Natural killer cell (primary cell): ENCODE results near the gene PRSS33. TPM values are rescaled to one million over a fixed set of nuclear protein-coding genes. Genes with fewer than 3 reads are reported as not detected.

Source experiments
- ATAC-seq, 3 donors: fragments of 150-1000 bp in 2 of 3; fragments of 200-7000 bp in 1 of 3; cut with Tn5 transposase; 1 replicate in 1 of 3; 2 replicates in 2 of 3; pipeline ENCODE4 v1.10.0; 2021; ENCODE audit warnings: mild to moderate bottlenecking in 2 of 3, moderate library complexity in 2 of 3
- DNase-seq, 2 donors: peaks; one replicate each; pipeline versions ENCODE4 v3.0.0 to v3.0.0-alpha.2; 2013 to 2021; ENCODE audit warnings: mixed read lengths in 1 of 2
- H3K27ac ChIP-seq: one replicate; pipeline ENCODE4 v1.5.1; 2013; ENCODE audit warnings: mild to moderate bottlenecking, low read length
- H3K27me3 ChIP-seq: one replicate; pipeline ENCODE4 v1.6.1; 2013; ENCODE audit warnings: low read length; ENCODE audit not compliant: control insufficient read depth, insufficient read depth
- H3K36me3 ChIP-seq: one replicate; pipeline ENCODE4 v1.6.1; 2013; ENCODE audit warnings: low read length; ENCODE audit not compliant: control insufficient read depth, insufficient read depth
- H3K4me1 ChIP-seq: one replicate; pipeline ENCODE4 v1.6.1; 2013; ENCODE audit warnings: low read length; ENCODE audit not compliant: control insufficient read depth, insufficient read depth
- H3K4me3 ChIP-seq: one replicate; pipeline ENCODE4 v1.5.1; 2013; ENCODE audit warnings: low read length
- H3K9me3 ChIP-seq: one replicate; pipeline ENCODE4 v1.6.1; 2013; ENCODE audit warnings: low read length; ENCODE audit not compliant: control insufficient read depth, insufficient read depth
- H3K27ac Mint-ChIP-seq, 2 donors: one replicate each; pipeline ENCODE4 v1.8.0; 2022; ENCODE audit warnings: mild to moderate bottlenecking in 2 of 2, mixed read lengths in 2 of 2, moderate library complexity in 1 of 2
- H3K27me3 Mint-ChIP-seq, 2 donors: one replicate each; pipeline ENCODE4 v1.8.0; 2022; ENCODE audit warnings: low read depth in 2 of 2, mixed read lengths in 2 of 2
- H3K36me3 Mint-ChIP-seq: one replicate; pipeline ENCODE4 v1.8.0; 2022; ENCODE audit warnings: mixed read lengths
- H3K4me1 Mint-ChIP-seq, 2 donors: one replicate each; pipeline ENCODE4 v1.8.0; 2022; ENCODE audit warnings: mixed read lengths in 2 of 2
- H3K4me3 Mint-ChIP-seq: one replicate; pipeline ENCODE4 v1.8.0; 2022; ENCODE audit warnings: mild to moderate bottlenecking, moderate library complexity, mixed read lengths
- H3K9me3 Mint-ChIP-seq, 2 donors: one replicate each; pipeline ENCODE4 v1.8.0; 2022; ENCODE audit warnings: mixed read lengths in 2 of 2
- CTCF ChIP-seq: fragments of 200-600 bp; IDR thresholded peaks from one replicate; pipeline ENCODE4 v1.8.0; 2022; ENCODE audit warnings: antibody characterized with exemption
- WGBS: methylation state at CpG from one replicate; pipeline ENCODE4 v1.1.7; 2013; ENCODE audit warnings: missing lambda C conversion rate; ENCODE audit not compliant: insufficient coverage; 5-methylcytosine and 5-hydroxymethylcytosine counted together
- intact Hi-C: fragments of 100-400 bp; cut with micrococcal nuclease; formaldehyde crosslinking; loops from one replicate; pipeline ENCODE4 v1.14.2; 2022
- total RNA-seq, 4 donors: library from RNA; stranded (reverse); fragments of 120-200 nt in 1 of 4; gene quantifications; one replicate each; pipeline versions ENCODE4 v1.2.3 to v1.2.4, GENCODE V29; 2013 to 2022

The PRSS33 gene
- total RNA-seq, 3 donors from 2014 or later (not counting 1 experiment from before 2014, with no cell fraction given), result 0.20 to 0.63 (median 0.54) TPM

DNA sequence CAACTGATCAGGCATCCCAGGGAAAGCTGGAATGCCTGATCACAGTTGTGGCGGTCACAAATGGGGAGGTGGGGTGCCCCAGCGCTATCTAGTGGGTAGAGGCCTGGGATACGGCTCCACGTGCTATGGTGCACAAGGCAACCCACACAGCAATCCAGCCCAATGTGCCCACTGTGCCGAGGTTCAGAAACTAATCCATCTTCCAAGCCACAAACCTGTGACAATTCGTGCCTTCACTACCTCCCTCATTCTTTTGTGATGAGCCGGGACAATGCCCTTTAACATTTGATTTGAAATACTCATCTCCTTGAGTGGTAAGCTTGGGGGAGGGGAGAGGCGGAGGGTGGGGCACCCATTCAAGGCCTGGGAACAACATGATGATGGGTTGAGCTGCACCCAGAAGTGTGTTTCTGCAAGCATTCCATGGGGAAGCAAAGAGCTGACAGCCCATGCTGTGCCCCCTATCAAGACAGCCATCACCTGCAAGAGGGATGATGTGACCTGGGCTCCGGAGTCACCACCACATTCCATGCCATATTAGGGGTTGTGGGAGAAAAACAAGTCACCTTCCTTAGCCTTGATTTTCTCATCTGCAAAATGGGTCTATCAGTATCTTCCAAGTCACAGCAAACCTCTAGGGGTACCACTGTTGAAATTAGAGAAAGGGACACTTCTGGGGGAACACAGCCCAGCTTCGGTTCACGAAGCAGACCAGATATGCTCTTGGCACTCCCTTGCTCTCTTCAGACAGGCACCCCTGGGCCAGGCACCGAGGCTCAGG is 14.0 kb downstream of the PRSS33 start:
- Histone ChIP-seq H3K36me3 (peaks cover 55% of the 10 kb centered on the region), H3K4me1 (peaks cover 37% of the 10 kb centered on the region), H3K27ac (no peak overlapping the region), H3K27me3 (no peaks in the 10 kb centered on the region), H3K4me3 (no peak overlapping the region), H3K9me3 (no peaks in the 10 kb centered on the region)
- no peak for ATAC-seq
- Mint-ChIP-seq H3K27me3 (no peaks in the 10 kb centered on the region), H3K4me1 (peaks cover 25 to 43% of the 10 kb centered on the region in 2 donors), H3K27ac (peak overlapping the region in 1 of 2 donors; percentile 77), H3K4me3 (no peak overlapping the region), H3K36me3 (peaks cover 8% of the 10 kb centered on the region), H3K9me3 (no peaks in the 10 kb centered on the region)
- intact Hi-C loops, result no loop called here
- 92% methylated on average over 10 of the region's 12 CpGs for WGBS
- peak in 1 of 2 donors; percentile 5 for DNase-seq
- TF ChIP-seq CTCF, result no peak

- ATAC-seq, result no peak
- Mint-ChIP-seq H3K4me3 (peak overlapping the region; percentile 37), H3K27me3 (no peaks in the 10 kb centered on the region), H3K36me3 (peaks cover 8% of the 10 kb centered on the region), H3K27ac (peak overlapping the region; percentile 73 to 84), H3K9me3 (no peaks in the 10 kb centered on the region), H3K4me1 (peaks cover 29 to 42% of the 10 kb centered on the region in 2 donors)
- H3K4me3 ChIP-seq, result no peak overlapping the region
- H3K9me3 ChIP-seq, result no peaks in the 10 kb centered on the region
- peaks cover 29% of the 10 kb centered on the region for H3K4me1 ChIP-seq
- TF ChIP-seq CTCF, result no peak
- no peak overlapping the region for H3K27ac ChIP-seq
- H3K27me3 ChIP-seq, result no peaks in the 10 kb centered on the region
- DNase-seq, result no peak
- peaks cover 71% of the 10 kb centered on the region for H3K36me3 ChIP-seq
- WGBS, result 91% methylated on average over 18 of the region's 18 CpGs
- intact Hi-C loops, result no loop called here
Observed at GRCh38 chr16:2771496-2772402, 15.6 kb downstream of the PRSS33 start.

DNA sequence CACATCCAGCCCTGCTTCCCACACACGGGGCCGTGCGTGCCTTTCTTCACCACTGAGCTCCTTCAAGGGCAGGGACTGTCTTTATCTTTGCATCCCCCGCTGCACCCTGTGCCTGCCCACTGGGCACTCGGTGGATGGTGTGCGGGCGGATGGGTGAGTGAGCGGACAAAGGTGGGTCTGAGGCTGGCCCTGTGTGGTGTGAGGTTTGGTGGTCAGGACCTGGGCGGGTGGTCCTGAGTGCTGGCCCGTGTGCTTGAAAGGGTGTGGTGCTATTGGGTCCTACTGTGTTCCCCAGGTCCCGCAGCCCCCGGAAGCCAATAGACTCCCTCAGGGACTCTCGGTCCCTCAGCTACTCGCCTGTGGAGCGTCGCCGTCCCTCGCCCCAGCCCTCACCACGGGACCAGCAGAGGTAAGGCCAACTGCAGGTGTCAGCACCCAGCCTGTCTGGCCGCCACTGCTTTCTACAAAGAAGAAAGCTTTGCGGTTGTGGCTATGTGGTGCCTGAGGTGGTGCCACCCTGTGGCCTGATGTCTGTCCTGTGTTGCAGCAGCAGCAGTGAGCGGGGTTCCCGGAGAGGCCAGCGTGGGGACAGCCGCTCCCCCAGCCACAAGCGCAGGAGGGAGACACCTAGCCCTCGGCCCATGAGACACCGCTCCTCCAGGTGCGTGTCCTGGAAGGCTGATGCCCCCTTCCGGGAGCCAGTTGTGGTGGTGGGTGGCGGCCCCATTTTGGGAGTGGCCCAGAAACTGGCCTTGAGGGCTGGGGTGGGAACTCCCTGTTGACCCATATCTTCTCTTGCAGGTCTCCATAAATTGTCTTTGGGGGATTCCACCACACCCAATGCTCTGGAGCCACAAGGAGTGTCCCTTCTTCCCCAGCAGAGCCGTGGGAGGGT is 17.1 kb downstream of the PRSS33 start:
- intact Hi-C loops, result no loop called here
- WGBS, result 67% methylated on average over 32 of the region's 32 CpGs
- peaks cover 8% of the 10 kb centered on the region for H3K36me3 Mint-ChIP-seq

More for the DNA sequence above, 17.1 kb downstream of the PRSS33 start:
- peak; percentile 40 to 50 (median 44) for ATAC-seq
- H3K27ac ChIP-seq, result no peak overlapping the region
- no peaks in the 10 kb centered on the region for H3K9me3 ChIP-seq
- Mint-ChIP-seq H3K9me3 (no peaks in the 10 kb centered on the region), H3K27ac (peak overlapping the region; percentile 73 to 84), H3K4me3 (peak overlapping the region; percentile 17), H3K4me1 (peaks cover 25 to 38% of the 10 kb centered on the region in 2 donors), H3K27me3 (no peaks in the 10 kb centered on the region)
- peak in 1 of 2 donors; percentile 51 for DNase-seq
- H3K4me1 ChIP-seq, result peaks cover 16% of the 10 kb centered on the region
- peaks cover 86% of the 10 kb centered on the region for H3K36me3 ChIP-seq
- no peak overlapping the region for H3K4me3 ChIP-seq
- no peak for TF ChIP-seq CTCF
- no peaks in the 10 kb centered on the region for H3K27me3 ChIP-seq
